Endothelial cell (in vitro differentiated cells): ENCODE measurements around the gene DNAJC15. TPM values are rescaled to one million over a fixed set of nuclear protein-coding genes. Genes with fewer than 3 reads are reported as not detected.

Experiments
- DNase-seq: peaks from one replicate; pipeline ENCODE4 v3.0.0; 2021; ENCODE audit warnings: low spot score
- H3K27ac Mint-ChIP-seq: one replicate; pipeline ENCODE4 v1.8.0; 2021; ENCODE audit warnings: mixed read lengths, inconsistent platforms; ENCODE audit not compliant: unreplicated experiment
- H3K27me3 Mint-ChIP-seq: one replicate; pipeline ENCODE4 v1.8.0; 2021; ENCODE audit warnings: mild to moderate bottlenecking, moderate library complexity, mixed read lengths, inconsistent platforms; ENCODE audit not compliant: unreplicated experiment
- H3K36me3 Mint-ChIP-seq: one replicate; pipeline ENCODE4 v1.8.0; 2021; ENCODE audit warnings: mild to moderate bottlenecking, low read depth, mixed read lengths, inconsistent platforms; ENCODE audit not compliant: unreplicated experiment
- H3K4me1 Mint-ChIP-seq: one replicate; pipeline ENCODE4 v1.8.0; 2021; ENCODE audit warnings: mild to moderate bottlenecking, mixed read lengths, inconsistent platforms; ENCODE audit not compliant: unreplicated experiment
- H3K4me3 Mint-ChIP-seq: one replicate; pipeline ENCODE4 v1.8.0; 2021; ENCODE audit warnings: mild to moderate bottlenecking, mixed read lengths, inconsistent platforms; ENCODE audit not compliant: unreplicated experiment
- H3K9me3 Mint-ChIP-seq: one replicate; pipeline ENCODE4 v1.8.0; 2021; ENCODE audit warnings: mixed read lengths, inconsistent platforms; ENCODE audit not compliant: unreplicated experiment
- CTCF ChIP-seq: fragments of 200-600 bp; sonication (generic); IDR thresholded peaks from one replicate; pipeline ENCODE4 v1.5.0; 2021; ENCODE audit warnings: antibody characterized with exemption; ENCODE audit not compliant: unreplicated experiment
- total RNA-seq: library from RNA; stranded (reverse); fragmentation: NEBNext Ultra II Directional; extraction: Animal tissue kit (Norgen Biotek cat#: 25700); gene quantifications from one replicate; pipeline ENCODE4 v1.2.1, GENCODE V29; 2021; ENCODE audit not compliant: unreplicated experiment

DNAJC15 gene
- total RNA-seq, 1 donor from 2014 or later = 13.9 TPM

GRCh38 chr13:43003010-43003409 is 20.4 kb upstream of the DNAJC15 start:
- DNase-seq = no peak
- Mint-ChIP-seq H3K27ac (no peak overlapping the region), H3K27me3 (peaks cover 4% of the 10 kb centered on the region), H3K36me3 (no peaks in the 10 kb centered on the region), H3K9me3 (no peaks in the 10 kb centered on the region), H3K4me3 (no peak overlapping the region), H3K4me1 (no peaks in the 10 kb centered on the region)
- no peak for TF ChIP-seq CTCF

- Mint-ChIP-seq H3K27me3 (peaks cover 4% of the 10 kb centered on the region), H3K9me3 (no peaks in the 10 kb centered on the region), H3K36me3 (no peaks in the 10 kb centered on the region), H3K27ac (no peak overlapping the region), H3K4me3 (no peak overlapping the region), H3K4me1 (no peaks in the 10 kb centered on the region)
- no peak for TF ChIP-seq CTCF
- DNase-seq = no peak
Observed at GRCh38 chr13:43003729-43004128, 19.7 kb upstream of the DNAJC15 start.

- no peak for DNase-seq
- H3K4me3 Mint-ChIP-seq = no peak overlapping the region
- no peak for TF ChIP-seq CTCF
- H3K27me3 Mint-ChIP-seq = peaks cover 2% of the 10 kb centered on the region
- H3K36me3 Mint-ChIP-seq = no peaks in the 10 kb centered on the region
- H3K4me1 Mint-ChIP-seq = no peaks in the 10 kb centered on the region
- no peak overlapping the region for H3K27ac Mint-ChIP-seq
- no peaks in the 10 kb centered on the region for H3K9me3 Mint-ChIP-seq
Observed at GRCh38 chr13:43005460-43006236, 17.7 kb upstream of the DNAJC15 start.

- Mint-ChIP-seq H3K4me3 (no peak overlapping the region), H3K36me3 (no peaks in the 10 kb centered on the region), H3K27ac (no peak overlapping the region), H3K4me1 (no peaks in the 10 kb centered on the region), H3K9me3 (no peaks in the 10 kb centered on the region), H3K27me3 (peaks cover under 1% of the 10 kb centered on the region)
- DNase-seq = no peak
- no peak for TF ChIP-seq CTCF
Observed at GRCh38 chr13:43006893-43007631, 16.3 kb upstream of the DNAJC15 start.

- Mint-ChIP-seq H3K27ac (no peak overlapping the region), H3K36me3 (no peaks in the 10 kb centered on the region), H3K9me3 (no peaks in the 10 kb centered on the region), H3K27me3 (no peaks in the 10 kb centered on the region), H3K4me1 (no peaks in the 10 kb centered on the region), H3K4me3 (no peak overlapping the region)
- no peak for DNase-seq
- no peak for TF ChIP-seq CTCF
Observed at GRCh38 chr13:43008596-43008995, 14.8 kb upstream of the DNAJC15 start.
